ENCODE results near the gene WDR27.

GRCh38 chr6:169625376-169625775 is 76.5 kb downstream of the WDR27 start:
- no peak for TF ChIP-seq MAX (IDR thresholded peaks at IDR 0.05)
- TF ChIP-seq RAD21 (IDR thresholded peaks at IDR 0.05; ENCODE audit: low read depth) = no peak
- no peak for TF ChIP-seq REST (IDR thresholded peaks at IDR 0.05; ENCODE audit: low read depth)
- TF ChIP-seq EP300 (IDR thresholded peaks at IDR 0.05; ENCODE audit: borderline replicate concordance) = no peak
- no peak for TF ChIP-seq TEAD4 (IDR thresholded peaks at IDR 0.05)
- TF ChIP-seq TAF1 (IDR thresholded peaks at IDR 0.05; ENCODE audit: low read depth) = no peak
- no peak for TF ChIP-seq ZBTB7A (IDR thresholded peaks at IDR 0.05; ENCODE audit: low read depth)
- TF ChIP-seq EGR1 (IDR thresholded peaks at IDR 0.05) = no peak
